Measurements from ENCODE around the gene CLK3.
"Not testable (repeated sequence)": the region's sequence is repeated elsewhere in the genome, so short reads cannot be mapped to it uniquely, and the experiment has no call there.

DNA sequence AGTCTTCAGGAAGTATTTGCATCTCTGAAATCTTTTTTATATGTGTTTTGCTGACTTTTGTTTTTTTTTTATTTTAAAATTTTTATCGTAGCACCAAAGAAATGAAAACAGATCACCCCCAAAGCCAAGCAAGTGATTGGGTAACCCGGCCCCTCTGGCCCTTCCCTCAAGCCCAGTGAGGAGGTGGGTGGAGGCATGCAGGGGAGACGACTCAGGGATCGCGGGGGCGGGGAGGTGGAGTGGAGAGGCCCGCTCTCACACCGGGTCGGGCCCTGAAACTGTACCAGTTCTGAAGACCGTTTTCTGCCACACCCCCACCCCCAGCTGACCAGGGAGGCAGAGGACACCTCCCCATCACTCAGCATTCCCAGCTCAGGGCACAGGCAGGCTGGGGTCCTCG is 18.9 kb upstream of the CLK3 start:
- TF ChIP-seq POLR2A (IDR thresholded peaks at IDR 0.05), result not testable (repeated sequence)
- TF ChIP-seq, protein P1, sequence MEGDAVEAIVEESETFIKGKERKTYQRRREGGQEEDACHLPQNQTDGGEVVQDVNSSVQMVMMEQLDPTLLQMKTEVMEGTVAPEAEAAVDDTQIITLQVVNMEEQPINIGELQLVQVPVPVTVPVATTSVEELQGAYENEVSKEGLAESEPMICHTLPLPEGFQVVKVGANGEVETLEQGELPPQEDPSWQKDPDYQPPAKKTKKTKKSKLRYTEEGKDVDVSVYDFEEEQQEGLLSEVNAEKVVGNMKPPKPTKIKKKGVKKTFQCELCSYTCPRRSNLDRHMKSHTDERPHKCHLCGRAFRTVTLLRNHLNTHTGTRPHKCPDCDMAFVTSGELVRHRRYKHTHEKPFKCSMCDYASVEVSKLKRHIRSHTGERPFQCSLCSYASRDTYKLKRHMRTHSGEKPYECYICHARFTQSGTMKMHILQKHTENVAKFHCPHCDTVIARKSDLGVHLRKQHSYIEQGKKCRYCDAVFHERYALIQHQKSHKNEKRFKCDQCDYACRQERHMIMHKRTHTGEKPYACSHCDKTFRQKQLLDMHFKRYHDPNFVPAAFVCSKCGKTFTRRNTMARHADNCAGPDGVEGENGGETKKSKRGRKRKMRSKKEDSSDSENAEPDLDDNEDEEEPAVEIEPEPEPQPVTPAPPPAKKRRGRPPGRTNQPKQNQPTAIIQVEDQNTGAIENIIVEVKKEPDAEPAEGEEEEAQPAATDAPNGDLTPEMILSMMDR (IDR thresholded peaks at IDR 0.05), result not testable (repeated sequence)

Data from esophagus squamous epithelium (tissue), 4 donors.